A549 (cell line): ENCODE data around the gene CEP112.

Source experiments
- CEBPB ChIP-seq, 2 experiments: fragments of >200 bp in 1 of 2; sonication (Bioruptor Twin) in 1 of 2; formaldehyde crosslinking in 1 of 2; IDR thresholded peaks; 2 replicates each; pipeline ENCODE4 v1.6.1; 2012 to 2016
- CHD4 ChIP-seq: fragments of 200-600 bp; sonication (generic); IDR thresholded peaks from 2 replicates; pipeline ENCODE4 v1.6.1; 2016; ENCODE audit warnings: antibody characterized with exemption, mild to moderate bottlenecking, borderline replicate concordance
- ELK1 ChIP-seq: fragments of 150-350 bp; IDR thresholded peaks from 2 replicates; pipeline ENCODE4 v1.6.1; 2014; ENCODE audit warnings: low read depth, mild to moderate bottlenecking, low read length
- HEYL ChIP-seq: fragments of 250-450 bp; sonication (Bioruptor Pico); IDR thresholded peaks from 2 replicates; pipeline ENCODE4 v1.8.0; 2021; ENCODE audit warnings: mild to moderate bottlenecking, moderate library complexity
- TF ChIP-seq, protein P1 (sequence below): IDR thresholded peaks from 2 replicates; pipeline ENCODE4 v1.6.1; 2012
- TF ChIP-seq, protein P2 (sequence below): fragments of 200-600 bp; sonication (generic); IDR thresholded peaks from 2 replicates; pipeline ENCODE4 v1.6.1; 2016; ENCODE audit warnings: antibody characterized with exemption, mild to moderate bottlenecking, moderate library complexity

- TF ChIP-seq, protein P1, sequence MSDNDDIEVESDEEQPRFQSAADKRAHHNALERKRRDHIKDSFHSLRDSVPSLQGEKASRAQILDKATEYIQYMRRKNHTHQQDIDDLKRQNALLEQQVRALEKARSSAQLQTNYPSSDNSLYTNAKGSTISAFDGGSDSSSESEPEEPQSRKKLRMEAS = no peak
- TF ChIP-seq HEYL = no peak
- TF ChIP-seq CHD4 = no peak
- TF ChIP-seq, protein P2, sequence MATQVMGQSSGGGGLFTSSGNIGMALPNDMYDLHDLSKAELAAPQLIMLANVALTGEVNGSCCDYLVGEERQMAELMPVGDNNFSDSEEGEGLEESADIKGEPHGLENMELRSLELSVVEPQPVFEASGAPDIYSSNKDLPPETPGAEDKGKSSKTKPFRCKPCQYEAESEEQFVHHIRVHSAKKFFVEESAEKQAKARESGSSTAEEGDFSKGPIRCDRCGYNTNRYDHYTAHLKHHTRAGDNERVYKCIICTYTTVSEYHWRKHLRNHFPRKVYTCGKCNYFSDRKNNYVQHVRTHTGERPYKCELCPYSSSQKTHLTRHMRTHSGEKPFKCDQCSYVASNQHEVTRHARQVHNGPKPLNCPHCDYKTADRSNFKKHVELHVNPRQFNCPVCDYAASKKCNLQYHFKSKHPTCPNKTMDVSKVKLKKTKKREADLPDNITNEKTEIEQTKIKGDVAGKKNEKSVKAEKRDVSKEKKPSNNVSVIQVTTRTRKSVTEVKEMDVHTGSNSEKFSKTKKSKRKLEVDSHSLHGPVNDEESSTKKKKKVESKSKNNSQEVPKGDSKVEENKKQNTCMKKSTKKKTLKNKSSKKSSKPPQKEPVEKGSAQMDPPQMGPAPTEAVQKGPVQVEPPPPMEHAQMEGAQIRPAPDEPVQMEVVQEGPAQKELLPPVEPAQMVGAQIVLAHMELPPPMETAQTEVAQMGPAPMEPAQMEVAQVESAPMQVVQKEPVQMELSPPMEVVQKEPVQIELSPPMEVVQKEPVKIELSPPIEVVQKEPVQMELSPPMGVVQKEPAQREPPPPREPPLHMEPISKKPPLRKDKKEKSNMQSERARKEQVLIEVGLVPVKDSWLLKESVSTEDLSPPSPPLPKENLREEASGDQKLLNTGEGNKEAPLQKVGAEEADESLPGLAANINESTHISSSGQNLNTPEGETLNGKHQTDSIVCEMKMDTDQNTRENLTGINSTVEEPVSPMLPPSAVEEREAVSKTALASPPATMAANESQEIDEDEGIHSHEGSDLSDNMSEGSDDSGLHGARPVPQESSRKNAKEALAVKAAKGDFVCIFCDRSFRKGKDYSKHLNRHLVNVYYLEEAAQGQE = no peak
- TF ChIP-seq ELK1 = no peak
- TF ChIP-seq CEBPB (IDR thresholded peaks at IDR 0.05) = no peak
Observed at GRCh38 chr17:66091445-66092080, 100.4 kb downstream of the CEP112 start.
